Measurements from ENCODE around the gene PRKCE. TPM values are rescaled to one million over a fixed set of nuclear protein-coding genes. Genes with fewer than 3 reads are reported as not detected.

The PRKCE gene
- total RNA-seq, 1 experiment from 2014 or later, result 10.3 TPM

DNA sequence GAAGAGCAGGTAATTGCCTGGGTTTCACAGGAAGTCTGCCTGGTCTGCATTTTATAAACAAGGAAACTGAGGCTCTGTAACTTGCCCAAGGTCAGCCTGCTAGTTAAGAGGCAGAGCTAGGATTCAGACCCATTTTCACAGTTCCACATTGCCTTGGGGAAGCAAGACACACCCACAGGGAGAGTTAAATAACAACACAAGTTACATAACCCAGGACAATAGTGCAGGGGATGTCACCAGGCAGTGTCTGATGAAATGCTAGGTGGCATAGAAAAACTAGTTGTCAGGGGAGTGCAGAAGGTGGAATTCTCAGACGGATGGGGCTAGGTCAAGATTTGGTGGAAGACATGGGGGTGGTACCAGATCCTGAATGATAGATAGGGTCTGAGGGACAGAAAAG, 69.7 kb downstream of the PRKCE start:
- no peak for DNase-seq (ENCODE audit: extremely low read depth, low read depth)

DNA sequence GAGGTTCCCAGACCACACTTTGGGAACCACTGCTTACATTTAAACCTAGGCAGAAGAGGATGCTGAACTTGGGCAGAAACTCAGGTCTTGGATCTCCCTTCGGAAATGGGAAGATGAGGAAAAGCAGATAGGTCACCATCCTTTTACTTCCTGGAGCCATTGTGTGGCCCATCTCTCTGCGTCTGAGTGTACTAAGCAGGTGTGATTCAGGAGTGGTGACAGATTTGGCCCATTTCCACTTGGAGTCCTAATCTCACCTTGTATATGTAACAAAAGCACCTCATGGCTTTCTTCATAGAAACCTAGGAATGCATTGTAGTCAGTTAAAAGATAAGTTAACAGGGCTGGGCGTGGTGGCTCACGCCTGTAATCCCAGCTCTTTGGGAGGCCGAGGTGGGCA, 71.0 kb downstream of the PRKCE start:
- DNase-seq (ENCODE audit: extremely low read depth, low read depth), result no peak

DNA sequence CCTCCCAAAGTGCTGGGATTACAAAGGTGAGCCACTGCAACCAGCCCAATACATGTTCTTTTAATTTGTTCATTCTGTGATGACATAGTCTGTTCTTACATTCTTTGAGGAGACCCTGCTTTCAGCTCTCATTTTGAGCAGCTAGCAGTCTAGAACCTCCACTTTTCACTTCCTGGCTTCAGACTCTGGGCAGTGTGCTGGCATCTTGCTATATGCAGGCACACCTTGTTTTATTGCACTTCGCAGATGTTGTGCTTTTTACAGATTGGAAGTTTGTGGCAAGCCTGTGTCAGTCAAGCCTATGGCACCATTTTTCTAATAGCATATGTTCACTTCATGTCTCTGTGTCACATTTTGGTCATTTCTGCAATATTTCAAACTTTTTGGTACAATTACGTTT, 72.4 kb downstream of the PRKCE start:
- no peak for DNase-seq (ENCODE audit: extremely low read depth, low read depth)

DNA sequence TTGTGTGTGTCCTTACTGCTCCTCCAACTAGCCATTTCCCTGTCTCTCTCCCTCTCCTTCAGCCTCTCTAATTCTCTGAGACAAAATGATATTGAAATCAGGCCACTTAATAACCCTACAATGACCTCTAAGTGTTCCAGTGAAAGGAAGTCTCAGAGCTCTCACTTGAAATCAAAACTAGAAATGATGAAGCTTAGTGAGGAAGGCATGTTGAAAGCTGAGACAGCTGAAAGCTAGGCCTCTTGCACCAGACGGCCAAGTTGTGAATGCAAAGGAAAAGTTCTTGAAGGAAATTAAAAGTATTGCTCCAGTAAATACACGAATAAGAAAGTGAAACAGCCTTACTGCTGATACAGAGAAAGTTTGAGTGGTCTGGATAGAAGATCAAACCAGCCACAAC, 72.9 kb downstream of the PRKCE start:
- DNase-seq (ENCODE audit: extremely low read depth, low read depth), result no peak

DNA sequence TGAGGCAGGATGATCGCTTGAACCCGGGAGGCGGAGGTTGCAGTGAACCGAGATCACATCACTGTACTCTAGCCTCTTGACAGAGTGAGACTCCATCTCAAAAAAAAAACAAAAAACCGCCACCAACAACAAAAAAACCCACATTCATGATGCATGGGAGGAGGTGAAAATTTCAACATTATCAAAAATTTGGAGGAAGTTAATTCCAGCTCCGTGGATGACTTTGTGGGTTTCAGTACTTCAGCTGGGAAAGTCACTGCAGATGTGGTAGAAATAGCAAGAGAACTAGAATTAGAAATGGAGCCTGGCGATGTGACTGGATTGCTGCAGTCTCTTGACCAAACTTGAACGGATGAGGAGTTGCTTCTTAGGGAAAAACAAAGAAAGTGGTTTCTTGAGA, 74.3 kb downstream of the PRKCE start:
- no peak for DNase-seq (ENCODE audit: extremely low read depth, low read depth)

DNA sequence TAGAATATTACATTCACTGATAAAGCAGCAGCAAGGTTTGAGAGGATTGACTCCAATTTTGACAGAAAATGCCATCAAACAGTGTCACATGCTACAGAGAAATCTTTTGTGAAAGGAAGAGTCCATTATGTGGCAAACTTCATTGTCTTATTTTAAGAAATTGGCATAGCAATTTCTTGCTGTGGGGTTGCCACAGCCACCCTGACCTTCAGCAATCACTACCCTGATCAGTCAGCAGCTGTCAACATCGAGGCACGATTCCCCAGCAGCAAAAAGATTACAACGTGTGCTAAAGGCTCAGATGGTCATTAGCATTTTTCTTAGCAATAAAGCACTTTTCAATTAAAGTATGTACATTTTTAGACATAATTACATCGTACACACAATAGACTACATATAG, 74.7 kb downstream of the PRKCE start:
- no peak for DNase-seq (ENCODE audit: extremely low read depth, low read depth)

DNA sequence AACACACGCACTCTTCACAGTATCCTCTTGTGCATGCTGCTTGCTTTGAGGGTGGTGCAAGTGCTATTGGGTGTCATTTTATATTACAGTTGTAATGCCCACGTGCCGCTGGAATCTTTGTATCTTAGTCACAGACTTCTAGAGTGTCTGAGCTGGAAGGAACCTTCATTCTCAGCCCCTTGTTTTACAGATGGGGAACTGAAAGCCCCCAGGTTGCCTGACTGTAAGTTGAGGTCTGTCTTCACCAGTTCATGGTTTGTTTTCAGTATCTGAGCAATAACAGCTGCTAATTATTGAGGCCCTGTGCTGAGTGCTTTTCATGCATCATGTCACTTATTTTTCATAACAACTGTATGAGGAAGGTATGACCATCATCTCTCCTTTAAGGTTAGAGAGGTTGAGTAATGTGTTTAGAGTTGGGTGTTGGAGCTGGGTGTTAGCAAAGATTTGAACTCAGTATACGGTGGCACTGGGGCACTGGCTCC, 77.0 kb downstream of the PRKCE start:
- no peak for DNase-seq (ENCODE audit: extremely low read depth, low read depth)

DNA sequence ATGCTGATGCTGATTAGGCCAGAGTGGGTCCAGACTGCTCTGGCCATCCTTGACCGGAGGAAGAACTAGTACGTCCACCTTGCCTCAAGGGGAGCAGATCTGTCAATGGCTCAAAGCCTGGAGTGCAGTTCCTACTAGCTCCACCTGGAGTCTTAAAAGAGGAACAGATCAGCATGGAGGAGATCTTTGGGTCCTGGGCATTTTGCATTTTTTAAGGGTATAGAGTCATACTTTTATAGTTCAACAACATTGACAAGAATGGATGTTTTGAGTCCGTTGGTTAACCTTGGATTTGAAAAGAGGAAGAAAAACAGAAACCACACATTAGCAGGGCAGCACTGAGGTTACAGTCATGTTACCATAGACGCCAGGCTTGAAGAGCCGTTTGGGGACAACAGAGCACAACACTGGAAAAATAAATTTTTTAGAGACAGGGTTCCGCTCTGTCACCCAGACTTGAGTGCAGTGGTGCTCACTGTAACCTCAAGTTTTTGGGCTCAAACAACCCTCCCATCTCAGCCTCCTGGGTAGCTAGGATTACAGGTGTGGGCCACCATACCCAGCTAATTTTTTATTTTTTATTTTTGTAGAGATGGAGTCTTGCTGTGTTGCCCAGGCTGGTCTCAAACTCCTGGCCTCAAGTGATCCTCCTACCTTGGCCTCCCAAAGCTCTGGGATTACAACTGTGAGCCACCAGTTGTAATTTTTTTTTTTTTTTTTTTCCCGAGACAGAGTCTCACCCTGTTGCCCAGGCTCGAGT, 78.5 kb downstream of the PRKCE start:
- DNase-seq (ENCODE audit: extremely low read depth, low read depth), result no peak

DNA sequence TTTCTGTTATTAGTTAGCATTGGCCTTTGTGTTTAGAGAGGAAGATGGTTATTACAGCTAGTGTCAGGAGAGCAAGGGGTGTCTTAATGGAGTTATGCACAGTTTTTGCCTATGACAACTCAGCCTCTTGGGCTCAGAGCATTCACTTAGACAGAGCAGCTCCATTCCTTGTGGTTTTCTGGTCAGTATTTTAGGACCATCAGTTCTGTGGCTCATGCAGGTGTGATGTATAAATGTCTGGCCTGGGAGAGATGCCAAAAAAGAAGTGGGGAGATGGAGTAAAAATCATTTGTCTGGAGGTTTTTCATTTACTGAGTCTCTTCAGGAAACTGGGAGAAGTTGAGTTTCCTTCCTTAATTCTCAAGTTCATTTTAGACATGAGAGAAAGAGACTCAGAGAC, 79.7 kb downstream of the PRKCE start:
- DNase-seq (ENCODE audit: extremely low read depth, low read depth), result no peak

DNA sequence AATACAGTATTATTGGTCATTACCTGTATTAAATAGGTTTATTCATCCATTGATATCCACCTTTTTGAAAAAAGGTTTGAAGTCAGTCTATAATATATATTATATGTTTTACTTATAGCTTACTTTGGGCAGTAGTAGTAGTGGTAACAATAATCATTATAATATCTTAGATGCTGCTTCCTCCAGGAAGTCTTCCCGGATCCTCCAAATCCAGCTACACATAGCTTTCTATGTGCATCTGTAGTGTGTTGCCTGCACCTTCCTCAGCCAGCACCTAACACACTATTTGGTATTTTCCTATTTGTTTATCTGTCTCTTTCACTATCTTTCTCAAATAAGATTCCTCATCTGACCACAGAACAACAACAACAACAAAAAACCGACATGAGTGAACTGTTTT, 81.0 kb downstream of the PRKCE start:
- DNase-seq (ENCODE audit: extremely low read depth, low read depth), result no peak

DNA sequence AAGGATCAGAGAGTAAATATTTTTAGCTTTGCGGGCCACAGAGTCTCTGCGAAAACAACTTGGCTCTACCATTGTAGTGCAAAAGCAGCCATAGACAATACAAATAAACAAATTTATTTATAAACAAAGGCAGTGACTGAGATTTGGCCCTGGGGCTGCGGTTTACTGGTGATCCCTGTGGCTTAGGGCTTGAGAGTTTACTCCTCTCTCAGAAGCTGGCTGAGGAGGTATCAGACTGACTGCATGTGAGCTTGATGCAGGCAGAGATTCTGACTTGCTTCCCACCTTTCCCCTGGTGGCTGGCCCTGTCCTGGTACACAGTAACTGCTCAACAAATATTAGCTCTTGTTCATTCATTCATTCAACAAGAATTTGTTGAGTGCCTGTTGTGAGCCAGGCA, 81.5 kb downstream of the PRKCE start:
- no peak for DNase-seq (ENCODE audit: extremely low read depth, low read depth)

DNA sequence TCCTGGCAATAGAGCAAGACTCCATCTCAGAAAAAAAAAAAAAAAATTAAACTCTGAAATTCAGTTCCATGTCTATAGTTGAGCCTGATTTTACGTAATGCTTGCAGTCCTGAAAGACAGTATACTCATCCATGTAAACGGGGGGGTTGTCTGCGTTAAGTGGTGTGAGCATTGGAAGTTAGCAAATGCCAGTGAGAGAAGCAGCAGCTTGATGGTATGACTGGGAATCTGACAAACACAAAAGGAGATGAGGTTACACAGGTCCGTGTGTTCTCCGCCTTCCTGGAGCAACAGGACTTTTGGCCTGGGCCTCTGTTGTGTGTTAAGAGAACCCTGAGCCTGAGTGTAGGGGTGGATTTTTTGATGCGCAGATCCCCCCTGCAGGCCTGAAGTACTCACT, 82.9 kb downstream of the PRKCE start:
- no peak for DNase-seq (ENCODE audit: extremely low read depth, low read depth)

DNA sequence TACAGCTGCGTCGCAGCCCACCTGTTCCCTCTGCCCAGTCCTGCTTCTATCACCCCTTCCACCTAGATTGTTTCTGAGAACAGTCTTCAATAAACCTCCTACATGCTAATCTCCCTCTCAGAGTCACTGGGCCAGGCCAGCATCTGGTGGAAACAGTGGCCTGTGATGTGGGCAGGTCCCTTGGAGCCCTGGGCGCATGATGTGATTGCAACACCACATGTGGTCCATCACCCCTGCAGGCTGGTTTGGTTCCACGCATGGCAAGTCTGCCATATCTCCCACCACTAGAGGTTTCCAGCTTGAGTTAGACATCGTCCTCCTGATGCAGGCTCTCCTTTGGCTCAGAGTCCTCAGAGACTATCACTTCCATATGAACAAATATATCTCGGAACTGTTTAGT, 83.5 kb downstream of the PRKCE start:
- DNase-seq (ENCODE audit: extremely low read depth, low read depth), result no peak

DNA sequence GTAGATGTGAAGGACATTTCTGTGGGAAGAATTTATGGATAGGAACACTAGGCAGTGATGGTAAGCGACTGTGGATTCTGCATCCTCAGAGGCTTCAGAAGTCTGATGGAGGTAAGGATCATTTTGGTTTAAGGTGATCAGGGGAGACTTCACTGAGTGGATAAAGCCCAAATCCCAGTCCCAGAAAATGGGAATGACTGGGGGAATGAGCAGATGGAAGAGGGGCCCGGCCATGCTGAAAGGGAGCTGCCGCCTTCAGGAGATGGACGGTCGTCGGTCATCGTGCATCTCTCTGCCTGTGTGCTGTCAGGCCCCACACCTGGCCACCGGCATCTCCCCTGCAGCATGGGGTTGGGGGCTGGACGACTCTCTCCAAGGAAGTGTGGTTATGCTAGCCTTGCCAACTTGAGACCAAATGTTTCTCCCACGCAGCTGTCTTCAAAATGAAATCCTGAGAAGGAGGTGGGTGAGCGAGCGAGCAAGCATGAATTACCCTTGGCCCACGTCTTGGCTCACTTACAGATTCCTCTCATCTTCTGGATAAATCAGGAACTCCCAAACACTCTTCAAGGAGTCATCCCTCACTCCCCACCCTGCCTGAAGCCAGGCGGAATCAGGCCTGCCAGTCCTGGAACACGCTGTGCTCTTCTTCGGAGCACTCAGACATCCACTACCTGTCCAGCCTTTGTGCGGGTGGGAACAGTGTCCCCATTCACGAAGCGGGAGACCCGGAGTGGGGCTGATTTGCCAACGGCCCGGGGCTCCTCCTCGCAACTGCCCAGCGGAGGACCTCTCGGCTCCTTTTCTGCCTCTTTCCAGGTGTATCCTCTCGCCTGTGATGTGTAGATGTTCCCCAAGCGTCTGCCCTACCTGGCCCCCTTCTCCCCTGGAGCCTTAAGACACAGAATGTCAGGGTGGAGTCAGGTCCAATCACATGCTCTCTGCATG, 85.6 kb downstream of the PRKCE start:
- DNase-seq (ENCODE audit: extremely low read depth, low read depth), result no peak

DNA sequence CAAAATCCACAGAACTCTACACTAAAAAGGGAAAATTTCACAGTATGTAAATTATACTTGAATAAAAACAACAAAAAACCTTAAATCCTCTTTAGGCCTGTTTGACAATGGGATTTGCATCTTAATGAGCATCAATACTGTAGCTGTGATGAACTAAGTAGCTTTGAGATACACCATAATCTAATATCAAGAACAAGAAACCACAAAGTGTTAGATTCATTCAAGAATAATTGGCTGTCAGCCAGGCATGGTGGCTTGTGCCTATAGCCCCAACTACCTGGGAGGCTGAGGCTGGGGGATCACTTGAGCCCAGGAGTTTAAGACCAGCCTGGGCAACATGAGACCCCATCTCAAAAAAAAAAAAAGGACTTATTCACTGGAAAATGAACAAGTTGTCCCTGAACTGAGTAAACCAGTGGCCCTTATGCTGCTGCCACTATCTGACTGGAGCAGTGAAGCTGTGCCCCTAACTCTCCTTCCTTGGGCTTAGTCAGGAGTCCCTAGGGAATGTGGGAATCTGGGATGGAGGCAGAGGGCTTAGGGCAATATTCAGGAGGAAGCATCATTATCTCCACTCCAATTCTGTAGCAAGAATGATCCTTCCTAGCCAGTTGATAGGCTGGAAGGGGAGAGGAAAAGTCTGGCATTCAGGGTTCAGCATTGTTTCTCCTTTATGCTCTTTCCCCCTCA, 88.5 kb downstream of the PRKCE start:
- no peak for DNase-seq (ENCODE audit: extremely low read depth, low read depth)

DNA sequence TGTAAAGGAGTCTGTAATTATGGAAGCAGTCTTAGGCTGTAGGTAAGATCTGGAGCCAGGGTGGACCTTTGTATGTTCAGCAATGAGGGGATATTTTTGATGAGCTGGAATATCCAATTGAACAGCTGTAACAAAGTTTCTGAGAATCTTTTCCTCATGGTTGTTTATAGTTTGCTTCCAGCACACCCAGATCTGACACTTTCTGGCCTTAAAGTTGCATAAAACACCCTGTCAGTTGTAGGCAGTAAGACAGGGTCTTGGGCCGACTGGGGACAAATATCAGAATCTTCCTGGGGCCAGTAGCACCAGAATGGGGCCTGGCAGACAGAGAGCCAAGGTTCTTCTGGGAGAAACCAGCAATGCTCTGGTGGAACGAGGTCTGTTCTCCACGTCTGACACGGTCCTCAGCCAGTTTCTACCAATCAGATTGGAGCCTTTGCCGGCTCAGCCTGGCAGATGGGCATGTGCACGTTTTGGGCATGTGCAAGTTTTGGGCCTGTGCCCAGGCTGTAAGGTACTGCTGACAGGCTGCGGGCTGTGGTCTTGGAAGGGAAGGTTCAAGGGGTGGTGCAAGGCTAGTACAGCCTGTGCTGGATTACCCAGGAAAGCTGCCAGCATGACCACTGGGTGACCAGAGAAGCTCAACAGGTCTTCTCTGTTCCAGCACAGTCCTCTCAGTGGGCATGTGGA, 89.8 kb downstream of the PRKCE start:
- no peak for DNase-seq (ENCODE audit: extremely low read depth, low read depth)

DNA sequence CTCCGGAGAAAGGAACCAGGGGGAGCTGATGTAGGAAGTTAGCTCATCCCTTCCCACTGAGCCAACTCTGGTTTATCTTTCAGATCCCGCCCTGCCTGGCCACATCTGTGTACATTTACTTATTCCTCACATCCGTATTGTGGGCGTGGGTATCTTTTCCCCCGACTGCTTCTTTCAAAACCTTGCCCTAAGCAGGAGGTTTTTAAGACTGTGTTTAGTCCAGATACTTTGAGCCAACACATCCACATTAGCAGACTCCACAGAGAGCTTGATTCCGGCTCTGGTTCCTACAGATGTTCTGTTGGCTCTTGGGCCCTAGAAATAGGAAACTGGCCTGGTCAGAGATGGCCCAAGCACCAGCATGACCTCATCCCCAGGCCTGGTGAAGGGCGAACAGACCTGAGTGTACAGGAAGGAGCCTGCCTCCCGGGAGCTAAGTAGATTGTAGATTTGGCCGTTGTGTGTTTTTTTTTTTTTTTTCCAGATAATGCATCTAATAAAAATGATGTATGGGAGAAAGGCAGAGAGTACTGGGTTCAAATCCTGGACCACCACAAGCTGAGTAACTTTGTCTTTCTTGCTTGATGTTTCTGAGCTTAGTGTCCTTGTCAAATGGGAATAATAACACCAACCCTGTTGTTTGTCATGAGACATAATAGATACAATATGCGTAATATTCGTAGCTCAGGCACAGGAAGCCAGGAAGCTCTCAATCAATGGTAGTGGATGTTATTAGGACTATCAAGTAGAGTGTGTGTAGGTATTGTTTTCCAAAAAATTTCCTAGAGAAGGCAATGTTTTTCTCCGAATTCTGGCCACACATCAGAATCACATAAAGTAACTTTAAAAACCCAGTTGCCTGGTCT, 92.3 kb downstream of the PRKCE start:
- no peak for DNase-seq (ENCODE audit: extremely low read depth, low read depth)

DNA sequence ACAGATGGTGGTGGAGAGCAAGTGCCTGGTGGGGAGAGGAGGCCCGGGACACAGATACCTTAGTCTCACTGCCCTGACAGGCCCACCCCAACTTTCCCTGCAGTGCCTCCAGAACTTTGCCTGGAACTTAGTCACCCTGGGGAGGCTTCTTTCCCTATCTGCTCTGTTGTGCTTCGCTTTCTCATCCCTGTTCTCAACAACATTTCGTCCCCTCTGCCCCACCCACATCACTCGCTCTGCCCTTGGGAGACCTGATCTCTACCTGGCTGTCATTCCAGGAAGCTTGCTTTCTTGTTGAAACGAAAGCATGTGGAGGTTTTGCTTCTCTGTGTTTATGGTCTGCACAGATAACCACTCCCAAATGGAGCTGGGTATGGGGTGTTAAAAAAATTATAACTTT, 93.8 kb downstream of the PRKCE start:
- no peak for DNase-seq (ENCODE audit: extremely low read depth, low read depth)

DNA sequence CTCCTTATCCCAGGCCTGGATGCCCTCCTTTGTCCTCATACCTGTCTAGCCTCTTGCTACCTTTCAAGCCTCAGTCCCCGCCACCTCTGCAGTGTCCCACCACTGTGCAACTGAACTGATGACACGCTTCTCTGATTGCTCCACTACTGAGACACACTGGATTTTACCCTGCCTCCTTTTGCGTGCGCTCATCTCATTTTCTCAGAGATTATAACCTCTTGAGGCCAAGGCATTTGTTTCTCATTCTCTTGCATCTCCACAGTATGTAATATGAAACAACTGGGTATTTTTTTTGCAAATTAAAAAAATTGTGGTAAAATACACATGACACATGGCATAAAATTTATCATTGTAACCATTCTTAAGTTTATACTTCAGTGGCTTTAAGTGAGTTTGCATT, 95.4 kb downstream of the PRKCE start:
- no peak for DNase-seq (ENCODE audit: extremely low read depth, low read depth)

DNA sequence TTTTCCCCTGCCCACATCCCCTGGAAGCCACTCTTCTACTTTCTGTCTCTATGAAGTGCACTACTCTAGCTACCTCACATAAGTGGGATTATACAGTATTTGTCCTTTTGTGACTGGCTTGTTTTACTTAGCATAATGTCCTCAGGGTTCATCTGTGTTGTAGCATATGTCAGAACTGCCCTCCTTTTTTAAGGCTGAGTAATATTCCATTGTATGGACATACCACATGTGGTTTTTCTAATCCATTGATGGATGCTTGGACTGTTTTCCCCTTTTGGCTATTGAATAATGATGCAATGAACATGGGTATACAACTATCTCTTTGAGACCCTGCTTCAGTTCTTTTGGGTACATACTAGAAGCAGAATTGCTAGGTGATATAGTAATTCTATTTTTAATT, 95.9 kb downstream of the PRKCE start:
- no peak for DNase-seq (ENCODE audit: extremely low read depth, low read depth)

Data from NCI-H460 (cell line).